ENCODE data around the gene KIR2DL1.
"Not testable (repeated sequence)": the region's sequence is repeated elsewhere in the genome, so short reads cannot be mapped to it uniquely, and the experiment has no call there.

KIR2DL1 gene

DNA sequence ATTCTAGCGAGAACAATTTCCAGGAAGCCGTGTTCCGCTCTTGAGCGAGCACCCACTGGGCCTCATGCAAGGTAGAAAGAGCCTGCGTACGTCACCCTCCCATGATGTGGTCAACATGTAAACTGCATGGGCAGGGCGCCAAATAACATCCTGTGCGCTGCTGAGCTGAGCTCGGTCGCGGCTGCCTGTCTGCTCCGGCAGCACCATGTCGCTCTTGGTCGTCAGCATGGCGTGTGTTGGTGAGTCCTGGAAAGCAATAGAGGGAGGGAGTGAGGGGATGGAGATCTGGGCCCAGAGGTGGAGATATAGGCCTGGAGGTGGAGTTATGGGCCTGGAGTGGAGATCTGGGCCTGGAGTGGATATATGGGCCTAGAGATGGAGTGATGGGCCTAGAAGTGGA is at the start of gene KIR2DL1:
TSS of gene KIR2DL1 (plus strand) at position 148 of the 400 bp plus-strand sequence. CDS start at position 206, 58 bp downstream.
- H3K4me1 ChIP-seq (ENCODE audit: insufficient read depth, low read length); H3K27ac ChIP-seq (ENCODE audit: low read length): not testable (repeated sequence)

DNA sequence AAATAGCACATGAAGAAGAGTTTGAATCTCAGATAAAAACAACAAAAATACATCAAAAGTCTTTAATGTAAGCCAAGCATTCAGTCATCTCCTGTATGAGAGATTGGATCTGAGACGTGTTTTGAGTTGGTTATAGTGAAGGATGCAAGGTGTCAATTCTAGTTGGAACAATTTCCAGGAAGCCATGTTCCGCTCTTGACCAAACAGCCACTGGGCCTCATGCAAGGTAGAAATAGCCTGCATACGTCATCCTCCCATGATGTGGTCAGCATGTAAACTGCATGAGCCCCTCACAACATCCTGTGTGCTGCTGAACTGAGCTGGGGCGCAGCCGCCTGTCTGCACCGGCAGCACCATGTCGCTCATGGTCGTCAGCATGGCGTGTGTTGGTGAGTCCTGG is 45.5 kb upstream of the KIR2DL1 start, which contains the start of gene KIR3DL3:
TSS of gene KIR3DL3 (plus strand) at position 301 of the 400 bp plus-strand sequence. CDS start at position 356, 55 bp downstream.
- Histone ChIP-seq H3K9ac (ENCODE audit: low read depth, low read length) (no peak within 1 kb of the TSS), H3K9me3 (ENCODE audit: insufficient read depth, low read depth, low read length) (peaks cover 98% of the 10 kb centered on the region), H3K36me3 (ENCODE audit: insufficient read depth, low read depth, low read length) (no peaks in the 10 kb centered on the region), H3K4me1 (ENCODE audit: insufficient read depth, low read length) (no peaks in the 10 kb centered on the region), H3K27ac (ENCODE audit: low read length) (no peak within 1 kb of the TSS), H3K27me3 (ENCODE audit: insufficient read depth, low read length) (no peaks in the 10 kb centered on the region), H3K4me3 (ENCODE audit: low read length) (no peak within 1 kb of the TSS)

More for the DNA sequence above, at the start of gene KIR2DL1:
- not testable (repeated sequence) for H3K4me3 ChIP-seq (ENCODE audit: low read length); H3K36me3 ChIP-seq (ENCODE audit: insufficient read depth, low read depth, low read length); H3K27me3 ChIP-seq (ENCODE audit: insufficient read depth, low read length); H3K9ac ChIP-seq (ENCODE audit: low read depth, low read length)
- H3K9me3 ChIP-seq (ENCODE audit: insufficient read depth, low read depth, low read length) = peaks cover 63% of the 10 kb centered on the region

GRCh38 chr19:54724644-54725043 is 44.9 kb upstream of the KIR2DL1 start:
- H3K27me3 ChIP-seq (ENCODE audit: insufficient read depth, low read length) = no peaks in the 10 kb centered on the region
- H3K9me3 ChIP-seq (ENCODE audit: insufficient read depth, low read depth, low read length) = peaks cover 98% of the 10 kb centered on the region
- H3K27ac ChIP-seq (ENCODE audit: low read length) = no peak overlapping the region
- no peaks in the 10 kb centered on the region for H3K4me1 ChIP-seq (ENCODE audit: insufficient read depth, low read length)
- H3K36me3 ChIP-seq (ENCODE audit: insufficient read depth, low read depth, low read length) = no peaks in the 10 kb centered on the region
- no peak overlapping the region for H3K9ac ChIP-seq (ENCODE audit: low read depth, low read length)
- no peak overlapping the region for H3K4me3 ChIP-seq (ENCODE audit: low read length)

GRCh38 chr19:54725321-54725720 is 44.3 kb upstream of the KIR2DL1 start:
- no peaks in the 10 kb centered on the region for H3K4me1 ChIP-seq (ENCODE audit: insufficient read depth, low read length)
- no peaks in the 10 kb centered on the region for H3K36me3 ChIP-seq (ENCODE audit: insufficient read depth, low read depth, low read length)
- peaks cover 93% of the 10 kb centered on the region for H3K9me3 ChIP-seq (ENCODE audit: insufficient read depth, low read depth, low read length)
- H3K4me3 ChIP-seq (ENCODE audit: low read length) = no peak overlapping the region
- no peak overlapping the region for H3K27ac ChIP-seq (ENCODE audit: low read length)
- no peak overlapping the region for H3K9ac ChIP-seq (ENCODE audit: low read depth, low read length)
- H3K27me3 ChIP-seq (ENCODE audit: insufficient read depth, low read length) = no peaks in the 10 kb centered on the region

- no peaks in the 10 kb centered on the region for H3K36me3 ChIP-seq (ENCODE audit: insufficient read depth, low read depth, low read length)
- H3K4me1 ChIP-seq (ENCODE audit: insufficient read depth, low read length) = no peaks in the 10 kb centered on the region
- H3K9me3 ChIP-seq (ENCODE audit: insufficient read depth, low read depth, low read length) = peaks cover 93% of the 10 kb centered on the region
- H3K27ac ChIP-seq (ENCODE audit: low read length) = no peak overlapping the region
- H3K9ac ChIP-seq (ENCODE audit: low read depth, low read length) = no peak overlapping the region
- no peak overlapping the region for H3K4me3 ChIP-seq (ENCODE audit: low read length)
- H3K27me3 ChIP-seq (ENCODE audit: insufficient read depth, low read length) = no peaks in the 10 kb centered on the region
Measured at GRCh38 chr19:54727562-54727961, 42.0 kb upstream of the KIR2DL1 start.

DNA sequence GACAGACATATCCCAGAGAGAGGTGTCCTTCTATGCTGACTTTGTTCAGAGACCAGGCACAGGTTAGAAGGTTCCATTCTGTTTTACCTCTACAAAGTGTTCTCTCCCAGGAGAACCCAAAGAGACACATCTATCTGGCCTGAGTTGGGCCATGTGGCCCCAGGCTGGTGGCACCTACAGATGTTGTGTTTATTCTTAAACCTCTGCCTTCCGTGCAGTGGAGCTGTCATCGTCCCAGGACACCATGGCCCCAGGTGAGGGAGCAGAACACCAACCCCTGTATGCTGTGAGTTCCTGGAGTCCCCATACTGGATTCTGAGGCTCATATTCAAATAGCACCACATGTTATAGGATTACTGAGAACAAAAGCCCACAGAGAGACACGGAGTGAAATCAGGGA is 41.4 kb upstream of the KIR2DL1 start:
- Histone ChIP-seq H3K27ac (ENCODE audit: low read length) (no peak overlapping the region), H3K36me3 (ENCODE audit: insufficient read depth, low read depth, low read length) (no peaks in the 10 kb centered on the region), H3K9ac (ENCODE audit: low read depth, low read length) (no peak overlapping the region), H3K4me3 (ENCODE audit: low read length) (no peak overlapping the region), H3K9me3 (ENCODE audit: insufficient read depth, low read depth, low read length) (peaks cover 91% of the 10 kb centered on the region), H3K4me1 (ENCODE audit: insufficient read depth, low read length) (no peaks in the 10 kb centered on the region), H3K27me3 (ENCODE audit: insufficient read depth, low read length) (no peaks in the 10 kb centered on the region)

DNA sequence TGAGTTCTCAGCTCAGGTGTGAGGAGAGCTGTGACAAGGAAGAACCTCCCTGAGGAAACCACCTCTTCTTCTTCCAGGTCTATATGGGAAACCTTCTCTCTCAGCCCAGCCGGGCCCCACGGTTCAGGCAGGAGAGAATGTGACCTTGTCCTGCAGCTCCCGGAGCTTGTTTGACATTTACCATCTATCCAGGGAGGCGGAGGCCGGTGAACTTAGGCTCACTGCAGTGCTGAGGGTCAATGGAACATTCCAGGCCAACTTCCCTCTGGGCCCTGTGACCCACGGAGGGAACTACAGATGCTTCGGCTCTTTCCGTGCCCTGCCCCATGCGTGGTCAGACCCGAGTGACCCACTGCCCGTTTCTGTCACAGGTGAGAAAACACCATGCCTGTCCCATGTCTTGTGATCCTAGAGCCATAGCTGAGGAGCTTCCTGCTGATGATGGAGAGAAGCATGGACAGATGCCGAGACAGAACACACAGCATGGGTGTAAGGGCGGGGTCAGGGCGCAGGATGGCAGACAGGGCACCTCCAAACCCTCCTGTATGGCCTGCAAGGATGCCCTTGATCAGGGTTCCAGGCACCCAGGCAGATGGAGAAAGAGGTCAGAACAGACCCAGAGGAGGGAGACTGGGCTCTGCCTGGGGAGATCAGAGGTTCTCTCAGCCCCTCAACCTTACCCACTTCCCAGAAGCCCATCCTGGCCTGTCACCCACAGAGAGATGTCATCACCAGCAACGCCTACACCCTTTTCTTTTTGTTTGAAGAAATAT is 40.0 kb upstream of the KIR2DL1 start:
- H3K9ac ChIP-seq (ENCODE audit: low read depth, low read length) = no peak overlapping the region
- H3K27ac ChIP-seq (ENCODE audit: low read length) = no peak overlapping the region
- H3K36me3 ChIP-seq (ENCODE audit: insufficient read depth, low read depth, low read length) = no peaks in the 10 kb centered on the region
- H3K4me1 ChIP-seq (ENCODE audit: insufficient read depth, low read length) = no peaks in the 10 kb centered on the region
- peaks cover 90% of the 10 kb centered on the region for H3K9me3 ChIP-seq (ENCODE audit: insufficient read depth, low read depth, low read length)
- H3K4me3 ChIP-seq (ENCODE audit: low read length) = no peak overlapping the region
- no peaks in the 10 kb centered on the region for H3K27me3 ChIP-seq (ENCODE audit: insufficient read depth, low read length)

GRCh38 chr19:54731191-54731590 is 38.4 kb upstream of the KIR2DL1 start:
- H3K9me3 ChIP-seq (ENCODE audit: insufficient read depth, low read depth, low read length) = peaks cover 83% of the 10 kb centered on the region
- H3K4me1 ChIP-seq (ENCODE audit: insufficient read depth, low read length) = no peaks in the 10 kb centered on the region
- no peak overlapping the region for H3K9ac ChIP-seq (ENCODE audit: low read depth, low read length)
- no peaks in the 10 kb centered on the region for H3K27me3 ChIP-seq (ENCODE audit: insufficient read depth, low read length)
- H3K27ac ChIP-seq (ENCODE audit: low read length) = no peak overlapping the region
- H3K36me3 ChIP-seq (ENCODE audit: insufficient read depth, low read depth, low read length) = no peaks in the 10 kb centered on the region
- no peak overlapping the region for H3K4me3 ChIP-seq (ENCODE audit: low read length)

GRCh38 chr19:54738306-54738705 is 31.3 kb upstream of the KIR2DL1 start, which contains the start of gene KIR2DL3:
Gene KIR2DL3, plus strand, starts transcription at chr19:54738513. Its CDS starts 33 bp downstream, at chr19:54738546.
- not testable (repeated sequence) for H3K4me1 ChIP-seq (ENCODE audit: insufficient read depth, low read length); H3K4me3 ChIP-seq (ENCODE audit: low read length); H3K9ac ChIP-seq (ENCODE audit: low read depth, low read length); H3K27me3 ChIP-seq (ENCODE audit: insufficient read depth, low read length); H3K36me3 ChIP-seq (ENCODE audit: insufficient read depth, low read depth, low read length); H3K27ac ChIP-seq (ENCODE audit: low read length)
- peaks cover 67% of the 10 kb centered on the region for H3K9me3 ChIP-seq (ENCODE audit: insufficient read depth, low read depth, low read length)

- no peak overlapping the region for H3K4me3 ChIP-seq (ENCODE audit: low read length)
- H3K4me1 ChIP-seq (ENCODE audit: insufficient read depth, low read length) = no peaks in the 10 kb centered on the region
- H3K27ac ChIP-seq (ENCODE audit: low read length) = no peak overlapping the region
- H3K27me3 ChIP-seq (ENCODE audit: insufficient read depth, low read length) = no peaks in the 10 kb centered on the region
- no peak overlapping the region for H3K9ac ChIP-seq (ENCODE audit: low read depth, low read length)
- H3K9me3 ChIP-seq (ENCODE audit: insufficient read depth, low read depth, low read length) = peaks cover 63% of the 10 kb centered on the region
- no peaks in the 10 kb centered on the region for H3K36me3 ChIP-seq (ENCODE audit: insufficient read depth, low read depth, low read length)
Measured at GRCh38 chr19:54738715-54739114, 30.9 kb upstream of the KIR2DL1 start.

GRCh38 chr19:54739587-54740497 is 29.8 kb upstream of the KIR2DL1 start:
- Histone ChIP-seq H3K27me3 (ENCODE audit: insufficient read depth, low read length) (no peaks in the 10 kb centered on the region), H3K9me3 (ENCODE audit: insufficient read depth, low read depth, low read length) (peaks cover 54% of the 10 kb centered on the region)

More at GRCh38 chr19:54739587-54740497, 29.8 kb upstream of the KIR2DL1 start:
- no peak overlapping the region for H3K27ac ChIP-seq (ENCODE audit: low read length)
- no peaks in the 10 kb centered on the region for H3K4me1 ChIP-seq (ENCODE audit: insufficient read depth, low read length)
- no peak overlapping the region for H3K9ac ChIP-seq (ENCODE audit: low read depth, low read length)
- no peaks in the 10 kb centered on the region for H3K36me3 ChIP-seq (ENCODE audit: insufficient read depth, low read depth, low read length)
- no peak overlapping the region for H3K4me3 ChIP-seq (ENCODE audit: low read length)

All from iPS-20b (cell line).